GM12801 (cell line): ENCODE data around the gene ABHD4.

Experiments used
- TF ChIP-seq, protein P1 (sequence below): IDR thresholded peaks from one replicate; pipeline ENCODE4 v1.5.1; 2011; ENCODE audit warnings: control low read depth; ENCODE audit not compliant: insufficient read length; ENCODE audit errors: extremely low read depth

Gene ABHD4

DNA sequence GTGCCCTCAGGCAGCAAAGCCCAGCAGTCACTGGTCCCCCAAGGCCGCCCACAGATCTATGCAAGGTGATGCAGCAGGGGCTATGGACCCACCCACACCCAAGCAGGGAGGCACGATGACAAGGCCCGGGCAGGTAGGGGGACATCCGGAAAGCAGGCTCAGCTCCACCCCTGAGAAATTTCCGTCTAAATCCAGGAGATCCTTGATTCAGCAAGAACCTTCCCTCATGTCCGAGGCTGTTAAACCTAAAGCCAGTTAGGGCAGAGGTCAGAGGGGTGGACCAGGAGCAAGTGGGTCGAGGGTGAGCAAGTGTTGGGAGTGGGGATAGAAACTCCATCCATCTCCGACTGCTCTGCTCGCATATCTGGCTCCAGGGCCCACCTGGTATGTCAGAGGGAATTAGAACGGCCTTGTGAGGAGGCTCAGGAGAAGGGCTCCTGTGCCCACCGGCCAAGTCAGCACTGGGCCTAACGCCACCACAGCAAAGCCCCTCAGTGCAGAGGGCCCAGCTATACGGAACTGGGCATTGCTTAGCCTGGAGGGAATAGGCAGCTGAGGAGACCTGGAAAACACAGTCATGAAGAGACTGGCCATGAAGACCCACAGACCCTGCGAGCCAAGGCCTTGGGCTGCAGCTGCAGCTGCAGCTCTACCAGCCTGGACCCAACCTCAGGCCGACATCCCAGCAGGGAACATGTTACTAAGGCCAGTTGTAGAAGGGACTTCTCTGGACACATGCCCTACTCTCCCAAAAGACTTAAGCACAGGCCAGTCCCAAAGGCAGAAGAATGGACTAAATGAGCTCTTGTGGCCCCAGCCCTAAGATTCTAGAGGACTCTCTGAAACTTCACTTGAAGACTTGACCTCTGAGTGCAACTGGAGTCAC, 43.4 kb upstream of the ABHD4 start:
- TF ChIP-seq, protein P1, sequence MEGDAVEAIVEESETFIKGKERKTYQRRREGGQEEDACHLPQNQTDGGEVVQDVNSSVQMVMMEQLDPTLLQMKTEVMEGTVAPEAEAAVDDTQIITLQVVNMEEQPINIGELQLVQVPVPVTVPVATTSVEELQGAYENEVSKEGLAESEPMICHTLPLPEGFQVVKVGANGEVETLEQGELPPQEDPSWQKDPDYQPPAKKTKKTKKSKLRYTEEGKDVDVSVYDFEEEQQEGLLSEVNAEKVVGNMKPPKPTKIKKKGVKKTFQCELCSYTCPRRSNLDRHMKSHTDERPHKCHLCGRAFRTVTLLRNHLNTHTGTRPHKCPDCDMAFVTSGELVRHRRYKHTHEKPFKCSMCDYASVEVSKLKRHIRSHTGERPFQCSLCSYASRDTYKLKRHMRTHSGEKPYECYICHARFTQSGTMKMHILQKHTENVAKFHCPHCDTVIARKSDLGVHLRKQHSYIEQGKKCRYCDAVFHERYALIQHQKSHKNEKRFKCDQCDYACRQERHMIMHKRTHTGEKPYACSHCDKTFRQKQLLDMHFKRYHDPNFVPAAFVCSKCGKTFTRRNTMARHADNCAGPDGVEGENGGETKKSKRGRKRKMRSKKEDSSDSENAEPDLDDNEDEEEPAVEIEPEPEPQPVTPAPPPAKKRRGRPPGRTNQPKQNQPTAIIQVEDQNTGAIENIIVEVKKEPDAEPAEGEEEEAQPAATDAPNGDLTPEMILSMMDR: no peak

GRCh38 chr14:22555384-22556011, 42.6 kb upstream of the ABHD4 start:
- TF ChIP-seq, protein P1: no peak

- TF ChIP-seq, protein P1: no peak
These were observed 41.8 kb upstream of the ABHD4 start for GRCh38 chr14:22556021-22556989.

- TF ChIP-seq, protein P1: no peak
These were observed 41.0 kb upstream of the ABHD4 start for GRCh38 chr14:22556990-22557623.

DNA sequence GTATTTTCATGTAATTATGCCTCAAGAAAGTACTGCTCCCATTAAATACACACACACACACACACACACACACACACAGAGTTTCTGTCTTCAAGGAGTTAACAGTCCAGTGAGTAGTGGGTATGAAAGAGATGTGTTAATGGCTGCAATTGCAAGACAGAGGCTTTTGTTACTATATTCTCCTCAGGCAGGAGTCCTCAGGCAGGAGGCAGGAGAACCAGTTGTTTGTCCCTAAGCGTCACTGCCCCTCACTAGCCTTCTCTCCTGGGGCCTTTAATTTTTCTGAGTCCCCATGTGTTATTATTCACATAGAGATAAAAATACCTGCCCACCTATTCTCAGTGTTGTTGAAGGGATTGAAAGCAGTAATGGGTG, 40.3 kb upstream of the ABHD4 start:
- TF ChIP-seq, protein P1: no peak

DNA sequence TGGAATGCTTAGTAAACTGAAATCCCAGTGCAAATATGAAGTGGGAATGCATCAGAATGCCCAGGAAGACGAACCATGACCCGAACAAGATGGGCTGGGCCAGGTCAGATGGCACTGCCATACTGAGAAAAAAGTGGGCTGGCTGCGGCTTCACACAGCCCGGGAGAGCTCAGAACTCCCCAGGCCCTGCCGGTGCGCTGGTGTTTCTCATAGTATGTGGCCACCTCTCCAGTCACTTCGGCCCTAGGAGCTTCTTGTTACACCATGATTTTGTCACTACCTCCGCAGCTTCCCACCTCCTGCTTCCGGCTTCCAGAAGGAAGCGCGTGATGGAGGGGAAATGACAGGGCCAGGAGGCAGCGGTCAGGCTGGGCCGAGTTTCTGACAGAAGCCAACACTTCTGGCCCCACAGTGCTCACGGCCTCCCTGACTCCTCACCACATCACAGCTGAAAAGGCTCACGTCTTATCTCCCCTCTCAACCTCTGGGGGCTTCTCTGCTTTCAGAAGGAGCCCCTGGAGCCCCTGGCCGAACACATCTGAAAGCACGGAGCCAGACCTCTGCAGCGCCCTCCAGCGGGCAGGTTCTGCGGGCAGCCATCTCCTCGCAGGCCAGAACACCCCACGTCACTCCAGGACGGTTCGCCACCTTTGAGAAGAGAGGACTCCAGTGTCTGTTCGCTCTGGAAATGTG, 39.7 kb upstream of the ABHD4 start:
- TF ChIP-seq, protein P1: no peak
